Cardiac fibroblast (primary cell): ENCODE measurements around the gene CMPK1.

Experiments used
- DNase-seq, 2 donors: peaks; one replicate each; pipeline versions ENCODE4 v3.0.0 to v3.0.0-alpha.2; 2010; ENCODE audit warnings: low read depth in 2 of 2
- H3K4me3 ChIP-seq, 2 donors: replicated peaks in 1 of 2; 1 replicate in 1 of 2; 2 replicates in 1 of 2; pipeline ENCODE4 v1.5.1; 2011; ENCODE audit warnings: low read depth in 2 of 2, low read length in 2 of 2, mild to moderate bottlenecking in 2 of 2, moderate library complexity in 1 of 2
- TF ChIP-seq, protein P1 (sequence below): IDR thresholded peaks from one replicate; pipeline ENCODE4 v1.5.1; 2011; ENCODE audit warnings: low read depth, mild to moderate bottlenecking, low read length, inconsistent platforms

The CMPK1 gene

DNA sequence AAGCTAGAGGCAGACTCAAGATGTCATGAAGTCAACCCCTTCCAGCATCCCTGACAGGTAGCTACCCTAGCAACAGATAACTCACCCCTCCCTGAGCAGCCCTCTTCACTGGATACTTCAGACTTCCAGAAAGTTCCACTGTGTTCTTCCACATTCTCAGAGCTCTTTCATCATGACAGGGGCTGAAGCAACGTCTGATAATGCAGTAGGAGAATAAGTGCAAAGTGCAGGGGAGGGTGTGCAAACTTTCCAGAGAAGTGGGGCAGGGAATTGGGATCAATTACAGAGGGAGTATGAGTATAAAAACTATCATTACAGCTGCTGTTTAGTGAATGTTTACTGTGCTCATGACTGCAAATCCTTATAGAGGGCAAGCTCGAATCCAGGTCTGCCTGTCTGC lies 56.1 kb downstream of the CMPK1 start:
- no peak overlapping the region for H3K4me3 ChIP-seq
- no peak for DNase-seq
- TF ChIP-seq, protein P1, sequence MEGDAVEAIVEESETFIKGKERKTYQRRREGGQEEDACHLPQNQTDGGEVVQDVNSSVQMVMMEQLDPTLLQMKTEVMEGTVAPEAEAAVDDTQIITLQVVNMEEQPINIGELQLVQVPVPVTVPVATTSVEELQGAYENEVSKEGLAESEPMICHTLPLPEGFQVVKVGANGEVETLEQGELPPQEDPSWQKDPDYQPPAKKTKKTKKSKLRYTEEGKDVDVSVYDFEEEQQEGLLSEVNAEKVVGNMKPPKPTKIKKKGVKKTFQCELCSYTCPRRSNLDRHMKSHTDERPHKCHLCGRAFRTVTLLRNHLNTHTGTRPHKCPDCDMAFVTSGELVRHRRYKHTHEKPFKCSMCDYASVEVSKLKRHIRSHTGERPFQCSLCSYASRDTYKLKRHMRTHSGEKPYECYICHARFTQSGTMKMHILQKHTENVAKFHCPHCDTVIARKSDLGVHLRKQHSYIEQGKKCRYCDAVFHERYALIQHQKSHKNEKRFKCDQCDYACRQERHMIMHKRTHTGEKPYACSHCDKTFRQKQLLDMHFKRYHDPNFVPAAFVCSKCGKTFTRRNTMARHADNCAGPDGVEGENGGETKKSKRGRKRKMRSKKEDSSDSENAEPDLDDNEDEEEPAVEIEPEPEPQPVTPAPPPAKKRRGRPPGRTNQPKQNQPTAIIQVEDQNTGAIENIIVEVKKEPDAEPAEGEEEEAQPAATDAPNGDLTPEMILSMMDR = no peak

DNA sequence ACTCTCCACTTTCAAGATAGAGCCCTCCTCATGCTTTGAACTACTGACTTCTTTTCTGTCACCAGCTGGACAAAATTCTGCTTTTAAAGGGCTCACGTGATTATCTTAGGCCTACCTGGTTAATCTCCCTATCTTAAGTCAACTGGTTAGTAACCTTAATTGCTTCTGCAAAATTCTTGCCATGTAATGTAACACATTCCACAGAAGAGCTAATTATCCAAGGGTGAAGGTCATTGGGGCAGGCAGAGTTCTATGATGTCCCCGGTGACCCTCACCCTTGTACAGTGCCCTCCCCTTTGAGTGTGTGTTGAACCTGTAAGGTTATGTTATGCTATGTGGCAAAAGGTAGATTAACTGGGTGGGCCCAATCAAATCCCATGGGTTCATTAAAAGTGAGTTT lies 57.3 kb downstream of the CMPK1 start:
- no peak for DNase-seq
- TF ChIP-seq, protein P1 = no peak
- no peak overlapping the region for H3K4me3 ChIP-seq

DNA sequence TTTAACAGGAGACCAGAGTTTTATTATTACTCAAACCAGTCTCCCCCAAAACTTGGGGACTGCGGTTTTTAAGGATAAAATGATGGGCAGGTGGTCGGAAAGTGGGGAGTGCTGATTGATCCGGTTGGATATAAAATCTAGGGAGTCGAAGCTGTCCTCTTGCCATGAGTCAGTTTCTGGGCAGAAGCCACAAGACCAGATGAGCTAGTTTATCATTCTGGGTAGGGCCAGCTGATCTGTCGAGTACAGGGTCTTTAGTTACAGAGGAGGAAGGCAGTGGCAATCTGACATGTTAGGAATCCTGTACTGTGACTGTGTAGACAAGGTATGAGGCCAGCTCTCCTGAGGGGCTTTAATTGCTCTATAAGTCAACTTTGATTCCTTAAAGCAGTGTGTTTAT lies 59.6 kb downstream of the CMPK1 start:
- H3K4me3 ChIP-seq = no peak overlapping the region
- DNase-seq = no peak
- TF ChIP-seq, protein P1 = no peak

DNA sequence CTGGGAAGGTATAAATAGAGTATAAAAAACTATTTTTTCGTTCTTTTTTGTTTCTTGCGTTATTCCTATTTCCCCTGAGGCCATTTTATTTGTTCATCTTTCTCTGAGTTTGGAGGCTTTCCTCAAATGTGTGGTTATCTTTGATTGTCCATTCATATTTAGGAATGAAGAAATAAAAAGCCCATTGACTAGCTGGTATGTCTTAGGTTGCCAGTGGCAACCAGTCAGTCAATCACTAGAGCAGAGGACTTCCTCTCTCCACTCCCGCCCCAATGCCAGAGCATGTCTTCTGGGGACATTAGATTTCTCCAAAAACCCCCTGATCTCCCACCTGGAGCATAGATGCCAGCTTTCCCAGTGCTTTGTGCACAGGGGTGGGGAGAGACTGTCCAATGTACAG lies 61.8 kb downstream of the CMPK1 start:
- DNase-seq = no peak
- TF ChIP-seq, protein P1 = no peak
- H3K4me3 ChIP-seq = no peak overlapping the region

DNA sequence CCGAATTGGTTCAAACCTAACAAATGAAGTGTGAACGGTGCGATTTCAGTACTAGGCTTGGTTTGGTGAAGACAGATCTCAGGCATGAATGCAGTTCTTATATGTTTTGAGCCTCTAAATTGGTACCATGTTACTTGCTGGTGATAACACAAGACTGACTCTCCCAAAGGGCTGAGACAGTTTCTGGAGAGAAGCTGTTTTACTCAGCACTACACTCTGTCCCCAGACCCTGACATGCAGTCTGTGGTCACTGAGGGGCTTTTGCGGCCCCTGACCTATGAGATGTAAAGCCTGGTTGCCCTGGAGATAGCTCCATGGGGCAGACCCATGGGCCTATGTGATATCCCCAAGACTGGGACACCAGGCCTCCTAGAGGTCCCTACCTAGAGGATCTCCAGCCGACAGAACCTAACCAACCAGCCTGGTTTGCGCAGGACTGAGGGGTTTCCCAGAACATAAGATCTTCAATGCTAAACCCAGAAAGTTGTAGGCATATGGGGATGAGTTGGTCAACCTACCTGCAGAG lies 63.1 kb downstream of the CMPK1 start:
- H3K4me3 ChIP-seq = no peak overlapping the region
- TF ChIP-seq, protein P1 = no peak
- DNase-seq = no peak

DNA sequence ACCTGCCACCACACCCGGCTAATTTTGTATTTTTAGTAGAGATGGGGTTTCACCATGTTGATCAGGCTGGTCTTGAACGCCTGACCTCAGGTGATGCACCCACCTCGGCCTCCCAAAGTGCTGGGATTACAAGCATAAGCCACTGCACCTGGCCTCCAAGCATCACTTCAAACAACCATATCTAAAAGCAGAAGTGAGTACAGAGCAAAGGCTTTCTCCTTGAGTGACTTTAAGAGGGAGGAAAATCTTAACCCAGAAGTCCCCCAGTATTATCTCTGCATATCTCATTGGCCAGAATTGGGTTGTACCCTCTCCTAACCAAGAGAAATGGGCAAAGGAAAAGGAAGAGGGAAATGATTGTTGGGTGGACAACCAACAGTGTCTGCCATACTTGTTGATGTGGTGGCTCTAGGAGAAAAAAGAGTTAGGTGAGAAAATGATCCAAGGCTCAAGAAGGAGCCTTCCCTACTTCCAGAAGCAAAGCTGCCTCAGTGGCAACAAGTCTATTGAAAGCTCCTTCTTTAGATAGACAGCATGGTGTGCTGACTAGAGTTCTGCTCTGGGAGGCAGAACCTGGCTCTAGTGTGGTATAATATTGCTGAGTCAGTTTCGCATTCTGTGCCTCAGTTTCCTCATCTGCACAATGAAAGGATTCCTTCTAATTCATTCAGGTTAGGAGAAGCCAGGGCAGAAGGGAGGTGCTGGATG lies 65.7 kb downstream of the CMPK1 start:
- DNase-seq = no peak
- no peak overlapping the region for H3K4me3 ChIP-seq
- TF ChIP-seq, protein P1 = no peak

DNA sequence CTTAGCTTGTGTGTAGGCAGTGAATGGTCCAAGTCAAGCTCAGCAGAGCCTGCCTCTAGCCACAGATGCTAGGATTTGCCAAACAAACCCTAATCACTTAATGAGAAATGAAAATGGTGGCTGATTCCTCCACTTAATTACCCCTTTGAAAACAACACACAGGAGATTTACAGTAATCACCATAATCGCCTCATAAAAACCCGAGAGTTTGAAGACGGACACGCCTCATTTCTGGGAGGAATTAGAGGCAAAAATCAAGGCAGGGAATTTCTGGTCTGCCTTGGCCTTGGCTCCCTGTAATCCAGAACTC lies 66.2 kb downstream of the CMPK1 start:
- no peak for DNase-seq
- H3K4me3 ChIP-seq = no peak overlapping the region
- TF ChIP-seq, protein P1 = no peak
